ENCODE results near the gene COL1A1.
A peak's percentile ranks its signal among the peaks of the same experiment; 100 is the strongest.

The COL1A1 gene

GRCh38 chr17:50173335-50173941, 28.0 kb downstream of the COL1A1 start:
- DNase-seq (ENCODE audit: low read depth, low spot score) = peak; percentile 83

GRCh38 chr17:50172936-50173334, 28.5 kb downstream of the COL1A1 start:
- DNase-seq (ENCODE audit: low read depth, low spot score) = no peak

DNA sequence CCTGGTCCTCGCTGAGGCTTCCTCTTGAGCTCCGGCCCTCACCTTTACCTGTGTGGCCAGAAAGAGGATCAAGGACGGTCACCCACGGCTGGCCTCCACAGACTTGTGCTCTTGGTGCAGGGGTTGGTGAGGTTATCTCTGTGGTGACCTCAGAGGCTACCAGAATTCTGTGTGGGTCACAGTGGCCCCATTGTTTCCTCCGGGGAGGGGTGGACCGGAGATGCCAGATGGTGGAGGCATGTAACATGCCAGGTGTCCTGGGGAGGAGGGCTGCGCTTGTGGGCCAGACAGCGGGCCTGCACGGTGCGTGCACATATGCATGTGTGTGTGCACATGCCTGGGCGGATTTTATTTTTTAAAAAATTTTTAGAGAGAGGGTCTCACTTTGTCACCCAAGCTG, 29.3 kb downstream of the COL1A1 start:
- no peak for DNase-seq (ENCODE audit: low read depth, low spot score)

- DNase-seq (ENCODE audit: low read depth, low spot score) = no peak
Measured at GRCh38 chr17:50171371-50172071, 29.9 kb downstream of the COL1A1 start.

GRCh38 chr17:50170662-50171370, 30.6 kb downstream of the COL1A1 start:
- DNase-seq (ENCODE audit: low read depth, low spot score) = no peak

DNA sequence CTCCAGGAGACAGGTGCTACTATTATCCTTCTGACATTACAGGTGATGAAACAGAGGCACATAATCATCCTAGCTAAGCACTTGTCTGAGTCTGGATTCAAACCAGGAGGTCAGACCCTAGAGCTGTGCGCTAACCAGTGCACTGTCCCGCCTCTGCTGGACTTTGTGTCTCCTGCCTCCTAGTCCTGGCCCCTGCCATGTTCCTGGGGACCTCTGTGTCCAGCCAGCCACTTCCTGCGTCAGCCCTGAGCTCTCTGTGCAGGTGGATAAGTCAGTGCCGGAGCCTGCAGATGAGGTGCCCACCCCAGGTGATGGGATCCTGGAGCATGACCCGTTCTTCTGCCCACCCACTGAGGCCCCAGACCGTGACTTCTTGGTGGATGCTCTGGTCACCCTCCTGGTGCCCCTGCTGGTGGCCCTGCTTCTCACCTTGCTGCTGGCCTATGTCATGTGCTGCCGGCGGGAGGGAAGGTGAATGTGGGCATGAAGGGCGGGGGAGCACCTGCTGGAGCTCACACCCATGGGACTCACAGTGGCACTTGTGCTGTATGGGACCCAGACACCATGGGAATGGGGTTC, 31.5 kb downstream of the COL1A1 start:
- DNase-seq (ENCODE audit: low read depth, low spot score) = no peak

DNA sequence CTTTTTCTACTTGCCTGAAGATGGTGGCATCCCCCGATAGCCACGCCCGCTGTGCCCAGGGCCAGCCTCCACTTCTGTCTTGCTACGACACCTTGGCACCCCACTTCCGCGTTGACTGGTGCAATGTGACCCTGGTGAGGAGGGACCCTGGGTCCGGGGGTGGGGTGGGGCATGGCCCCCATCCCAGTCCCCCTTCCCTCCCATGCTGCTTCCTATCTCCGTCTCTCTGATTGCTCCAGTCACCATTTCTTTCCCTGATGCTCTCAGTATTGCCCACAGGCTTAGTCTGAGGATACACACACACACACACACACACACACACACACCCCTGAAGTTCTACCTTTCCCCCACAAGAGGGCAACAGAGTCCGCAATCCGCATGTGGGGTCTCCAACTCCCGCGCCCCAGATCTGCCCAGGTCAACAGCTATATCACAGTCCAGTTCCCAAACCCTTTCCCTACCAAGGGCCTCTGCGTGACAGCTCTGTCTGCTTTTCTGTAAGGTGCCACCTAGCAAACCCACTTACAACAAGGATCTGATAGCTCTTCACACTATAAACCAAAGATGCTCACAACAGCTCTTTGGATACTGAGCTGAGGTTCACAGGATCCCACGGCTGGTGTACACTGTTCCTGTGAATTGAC, 32.2 kb downstream of the COL1A1 start:
- DNase-seq (ENCODE audit: low read depth, low spot score) = peak; percentile 67

DNA sequence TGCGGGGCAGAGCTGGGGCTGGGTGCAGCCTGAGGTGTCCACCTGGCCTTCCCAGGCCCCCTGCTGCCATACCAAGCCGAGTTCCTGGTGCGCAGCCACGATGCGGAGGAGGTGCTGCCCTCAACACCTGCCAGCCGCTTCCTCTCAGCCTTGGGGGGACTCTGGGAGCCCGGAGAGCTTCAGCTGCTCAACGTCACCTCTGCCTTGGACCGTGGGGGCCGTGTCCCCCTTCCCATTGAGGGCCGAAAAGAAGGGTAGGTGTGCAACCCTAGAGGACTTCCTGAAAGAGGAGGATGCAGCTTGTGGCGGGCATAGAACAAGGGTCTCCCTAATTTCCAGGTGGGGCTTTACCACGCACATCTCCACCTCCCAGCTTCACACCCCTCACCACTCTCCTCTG, 33.1 kb downstream of the COL1A1 start:
- no peak for DNase-seq (ENCODE audit: low read depth, low spot score)

DNA sequence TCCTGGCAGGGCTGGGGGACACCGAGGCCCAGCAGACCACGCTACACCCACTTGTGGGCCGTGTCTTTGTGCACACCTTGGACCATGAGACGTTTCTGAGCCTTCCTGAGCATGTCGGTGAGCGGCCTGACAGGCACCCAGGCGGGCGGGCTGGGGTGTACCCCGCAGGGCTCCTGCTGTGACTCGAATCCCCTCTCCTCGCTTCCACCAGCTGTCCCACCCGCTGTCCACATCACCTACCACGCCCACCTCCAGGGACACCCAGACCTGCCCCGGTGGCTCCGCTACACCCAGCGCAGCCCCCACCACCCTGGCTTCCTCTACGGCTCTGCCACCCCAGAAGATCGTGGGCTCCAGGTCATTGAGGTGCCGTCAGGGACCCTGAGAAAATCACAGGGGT, 34.1 kb downstream of the COL1A1 start:
- no peak for DNase-seq (ENCODE audit: low read depth, low spot score)

- DNase-seq (ENCODE audit: low read depth, low spot score) = no peak
Measured at GRCh38 chr17:50166518-50167181, 34.8 kb downstream of the COL1A1 start.

DNA sequence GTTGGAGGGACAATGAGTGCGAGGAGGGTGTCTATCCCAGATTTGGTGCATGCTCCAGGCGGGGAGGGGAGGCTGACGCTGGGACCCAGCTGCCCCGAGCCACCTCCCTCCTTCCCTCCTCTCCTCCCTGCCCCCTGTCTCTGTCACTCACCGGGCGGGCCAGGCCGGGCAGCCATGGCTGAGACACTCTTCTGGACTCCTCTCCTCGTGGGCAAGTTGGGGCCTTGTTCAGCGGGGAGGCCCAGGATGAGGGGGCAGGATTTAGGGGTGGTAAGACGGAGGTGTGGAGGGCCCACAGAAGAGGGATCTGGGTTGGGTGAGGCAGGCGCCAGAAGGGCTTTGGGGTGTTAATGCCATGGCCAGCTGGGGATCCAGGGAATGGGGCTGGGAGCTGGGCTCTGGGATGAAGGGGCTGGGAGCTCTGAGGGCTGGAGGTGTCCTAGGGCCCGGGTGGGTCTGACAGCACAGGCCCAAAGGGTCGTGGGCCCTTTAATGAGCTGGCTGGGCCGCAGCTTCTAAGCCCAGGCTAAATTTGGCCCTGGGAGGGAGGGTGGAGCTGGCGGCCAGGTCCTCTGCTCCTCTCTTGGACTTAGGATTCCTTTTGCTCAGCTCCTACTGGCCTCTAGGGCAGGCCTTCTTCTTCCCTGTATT, 35.4 kb downstream of the COL1A1 start, which contains the start of gene SGCA:
SGCA (plus strand) TSS at position 139 of the 651 bp plus-strand sequence; CDS start at position 175, 36 bp downstream.
- no peak for DNase-seq (ENCODE audit: low read depth, low spot score)

GRCh38 chr17:50165466-50165865, 36.0 kb downstream of the COL1A1 start:
- DNase-seq (ENCODE audit: low read depth, low spot score) = no peak

DNA sequence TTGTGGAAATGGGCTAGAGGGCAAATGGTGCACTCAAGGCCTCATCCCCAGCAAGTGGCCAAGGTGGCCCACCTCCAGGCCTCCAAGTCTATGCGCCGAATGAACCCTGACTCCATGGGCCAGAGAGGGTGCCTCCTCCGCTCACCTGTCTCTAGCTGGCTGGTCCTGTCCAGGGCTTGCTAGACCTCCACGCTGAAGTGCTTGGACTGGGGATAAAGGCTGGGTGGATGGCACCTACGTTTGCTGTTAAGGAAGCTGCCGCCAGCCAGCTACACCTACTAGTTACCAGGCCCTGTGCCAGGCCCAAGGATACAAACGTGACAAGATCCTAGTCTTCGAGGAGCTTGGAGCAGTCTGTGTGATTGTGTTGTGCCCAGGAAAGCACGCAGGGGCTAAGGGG, 36.4 kb downstream of the COL1A1 start:
- no peak for DNase-seq (ENCODE audit: low read depth, low spot score)

DNA sequence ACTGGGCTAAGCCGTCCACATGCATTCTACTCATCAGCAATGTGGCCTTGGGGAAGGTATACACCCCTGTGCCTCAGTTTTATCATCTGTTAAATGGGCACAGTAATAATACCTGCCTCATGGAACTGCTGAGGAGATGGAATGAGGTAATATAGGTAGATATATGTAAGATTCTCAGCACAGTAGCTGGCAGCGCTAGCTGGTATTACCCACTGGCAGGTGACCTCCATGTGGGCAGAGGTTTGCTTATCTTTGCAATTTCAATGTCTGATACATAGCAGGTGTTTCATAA, 36.8 kb downstream of the COL1A1 start:
- no peak for DNase-seq (ENCODE audit: low read depth, low spot score)

DNA sequence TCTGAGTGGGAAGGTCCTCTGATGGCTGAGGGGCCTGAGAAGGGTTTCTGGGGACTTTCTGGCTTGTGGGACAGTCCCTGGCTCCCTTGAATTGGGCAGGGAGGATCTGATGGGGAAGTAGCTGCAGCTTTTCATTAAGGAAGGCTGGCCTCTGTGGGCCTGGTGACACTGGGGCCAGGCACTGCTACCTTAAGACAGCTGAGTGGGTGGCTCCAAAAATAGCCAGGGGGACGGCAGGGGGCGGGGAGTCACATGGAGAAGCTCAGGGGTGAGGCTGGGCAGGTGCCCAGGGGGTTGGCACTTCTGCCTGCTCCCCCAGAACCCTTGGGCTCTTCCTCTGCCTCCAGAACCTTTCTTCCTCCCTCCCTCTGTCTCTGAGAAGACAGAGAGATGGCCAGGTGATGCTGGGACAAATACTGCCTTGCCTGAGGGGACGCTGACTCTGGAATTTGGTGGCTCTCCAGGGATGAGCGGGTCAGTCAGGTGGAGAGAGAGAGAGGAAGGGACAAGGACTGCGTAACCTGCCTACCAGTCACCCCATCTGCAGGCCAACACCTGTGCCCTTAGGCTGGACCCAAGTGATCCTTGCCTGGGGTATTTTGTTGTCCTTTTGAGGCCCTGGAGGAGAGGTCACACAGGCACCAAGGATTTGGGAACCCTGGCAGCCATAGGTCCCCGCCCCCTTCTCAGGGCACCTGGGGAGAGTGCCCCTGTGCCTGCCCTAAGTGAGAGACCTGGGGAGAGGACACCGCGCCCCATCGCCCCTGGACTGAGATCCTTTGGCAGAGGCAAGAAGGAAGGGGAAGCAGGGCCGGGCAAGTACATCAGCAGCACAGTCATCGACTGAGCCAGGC, 37.4 kb downstream of the COL1A1 start:
- no peak for DNase-seq (ENCODE audit: low read depth, low spot score)

DNA sequence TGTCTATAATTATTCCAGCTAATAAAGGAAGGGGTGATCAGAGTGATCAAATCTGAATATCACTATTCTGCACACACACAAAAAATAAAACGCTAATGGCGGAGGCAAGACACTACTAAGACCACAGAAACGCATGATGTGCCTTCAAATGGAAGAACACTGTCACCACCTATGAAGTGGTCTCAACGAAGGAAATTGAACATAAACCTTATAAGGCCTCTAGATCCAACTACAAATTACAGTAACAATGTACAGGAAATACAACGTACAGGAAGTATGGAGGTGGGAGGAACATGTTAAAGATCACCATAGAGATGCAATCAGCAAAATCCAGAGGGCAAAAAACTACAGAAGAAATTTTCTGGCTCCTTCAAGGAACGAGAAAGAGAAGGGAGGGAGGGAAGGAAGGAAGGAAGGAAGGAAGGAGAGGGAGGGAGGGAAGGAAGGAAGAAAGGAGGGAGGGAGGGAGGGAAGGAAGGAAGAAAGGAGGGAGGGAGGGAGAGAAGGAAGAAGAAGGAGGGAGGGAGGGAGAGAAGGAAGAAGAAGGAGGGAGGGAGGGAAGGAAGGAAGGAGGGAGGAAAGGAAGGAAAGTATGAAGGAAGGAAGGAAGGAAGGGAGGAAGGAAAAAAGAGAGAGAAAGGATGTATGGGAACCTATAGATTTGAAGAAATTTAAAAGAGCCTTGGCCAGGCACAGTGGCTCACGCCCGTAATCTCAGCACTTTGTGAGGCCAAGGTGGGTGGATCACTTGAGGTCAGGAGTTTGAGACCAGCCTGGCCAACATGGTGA, 38.8 kb downstream of the COL1A1 start:
- DNase-seq (ENCODE audit: low read depth, low spot score) = no peak

DNA sequence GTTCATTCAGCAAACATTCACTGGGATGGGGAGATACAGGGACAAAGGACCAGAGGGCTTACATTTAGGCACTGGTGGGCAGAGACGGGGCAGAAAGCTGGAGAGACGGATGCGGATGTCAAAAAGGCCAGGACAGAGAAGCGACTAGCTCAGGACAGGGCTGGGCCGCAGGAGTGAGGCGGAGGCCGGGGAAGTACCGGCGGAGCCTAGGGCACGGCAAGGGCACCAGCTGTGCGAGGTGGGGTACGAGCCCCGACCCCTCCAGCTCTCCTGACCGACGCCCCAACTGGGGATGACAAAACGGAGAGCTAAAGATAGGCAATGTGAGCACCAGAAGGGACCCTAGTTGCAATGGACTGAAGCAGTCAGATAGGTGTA, 39.5 kb downstream of the COL1A1 start:
- DNase-seq (ENCODE audit: low read depth, low spot score) = no peak

DNA sequence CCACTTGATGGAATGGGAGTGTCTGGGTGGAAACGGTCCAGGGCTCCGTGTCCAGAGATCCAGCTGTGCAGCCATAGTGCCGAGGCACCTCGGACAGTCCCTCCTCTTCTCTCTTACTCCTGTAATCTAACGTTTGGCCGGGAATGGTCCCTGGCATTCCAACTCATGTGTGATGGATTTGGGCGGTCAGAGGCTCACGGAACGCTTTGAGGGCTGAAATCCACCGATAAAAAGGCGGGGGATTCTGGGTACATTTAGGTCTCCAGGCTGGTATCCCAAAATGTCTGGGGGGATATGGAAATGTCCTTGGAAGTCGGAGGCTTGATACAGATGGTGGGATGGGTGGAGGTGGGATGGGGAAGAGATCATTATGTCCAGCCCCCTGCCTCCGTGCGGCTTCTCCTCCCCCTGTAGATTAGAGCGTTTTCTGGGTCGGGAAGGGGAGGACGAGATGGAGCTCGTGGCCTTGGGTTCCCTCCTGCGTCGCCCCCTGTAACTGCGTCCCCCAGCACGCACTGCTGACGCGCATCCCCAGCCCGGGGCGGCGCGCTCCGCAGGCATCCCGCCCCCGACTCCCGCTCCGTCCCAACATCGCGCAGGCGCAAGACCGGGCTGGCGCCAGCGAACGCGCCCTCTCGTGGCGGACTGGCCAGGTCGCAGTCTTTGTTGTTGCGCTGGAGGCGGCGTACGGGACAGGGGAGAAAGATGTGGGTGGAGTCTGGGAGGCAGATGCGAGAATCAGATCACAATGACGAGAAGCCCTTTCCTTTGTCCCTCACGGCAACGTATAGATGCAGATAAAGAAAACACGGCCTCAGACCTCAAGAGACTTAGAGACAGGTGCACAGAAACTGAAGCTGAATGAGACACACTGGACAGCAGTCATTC, 40.2 kb downstream of the COL1A1 start:
- DNase-seq (ENCODE audit: low read depth, low spot score) = peak; percentile 76
